IPS-18c (cell line): Measurements from ENCODE around the gene ALG5.
A peak's percentile ranks its signal among the peaks of the same experiment; 100 is the strongest.

ENCODE experiments used
- H3K4me3 ChIP-seq: 2 replicates; pipeline ENCODE4 v1.7.0; 2013; ENCODE audit warnings: low read depth, mild to moderate bottlenecking, low read length, moderate library complexity; ENCODE audit not compliant: insufficient read depth
- H3K9me3 ChIP-seq: one replicate; pipeline ENCODE4 v1.6.1; 2013; ENCODE audit warnings: mild to moderate bottlenecking, low read length, moderate library complexity; ENCODE audit not compliant: control insufficient read depth, insufficient read depth

The ALG5 gene

DNA sequence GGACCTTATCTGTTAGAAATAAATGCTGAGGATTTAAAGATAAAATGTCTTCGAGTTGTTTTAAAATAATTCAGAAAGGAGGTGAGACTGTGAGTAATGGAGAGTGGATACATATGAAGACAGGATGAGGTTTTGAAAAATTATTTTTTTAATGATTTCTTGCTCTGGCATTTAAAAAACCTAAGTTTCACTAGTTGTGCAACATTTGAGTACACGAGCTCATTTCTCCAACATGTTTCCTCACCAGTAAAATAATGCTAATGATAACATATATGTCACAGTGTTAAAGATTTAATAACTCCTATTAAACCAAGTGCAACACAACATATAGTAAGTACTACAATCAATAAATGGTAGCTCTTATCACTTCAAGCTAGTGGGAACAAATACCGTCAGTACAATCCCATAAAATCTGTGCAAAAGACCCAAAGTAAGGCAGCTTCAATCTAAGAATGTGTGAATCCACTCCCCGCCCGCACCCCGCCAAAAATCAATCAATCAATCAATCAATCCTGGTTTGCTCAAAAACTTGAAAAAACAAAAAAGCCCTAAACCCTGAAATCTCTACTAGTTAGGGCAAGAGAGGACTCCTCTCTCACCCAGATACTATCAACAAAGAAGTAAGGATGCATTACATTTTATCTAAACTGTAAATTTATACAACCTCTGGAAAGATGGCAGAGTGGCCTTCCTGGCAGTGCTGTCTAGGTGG, 1.3 kb downstream of the ALG5 start:
- Histone ChIP-seq H3K9me3 (no peaks in the 10 kb centered on the region), H3K4me3 (peak overlapping the region; percentile 98)

- H3K9me3 ChIP-seq, result no peaks in the 10 kb centered on the region
- H3K4me3 ChIP-seq, result no peak overlapping the region
Measured at GRCh38 chr13:36992362-36992761, 6.8 kb downstream of the ALG5 start.

DNA sequence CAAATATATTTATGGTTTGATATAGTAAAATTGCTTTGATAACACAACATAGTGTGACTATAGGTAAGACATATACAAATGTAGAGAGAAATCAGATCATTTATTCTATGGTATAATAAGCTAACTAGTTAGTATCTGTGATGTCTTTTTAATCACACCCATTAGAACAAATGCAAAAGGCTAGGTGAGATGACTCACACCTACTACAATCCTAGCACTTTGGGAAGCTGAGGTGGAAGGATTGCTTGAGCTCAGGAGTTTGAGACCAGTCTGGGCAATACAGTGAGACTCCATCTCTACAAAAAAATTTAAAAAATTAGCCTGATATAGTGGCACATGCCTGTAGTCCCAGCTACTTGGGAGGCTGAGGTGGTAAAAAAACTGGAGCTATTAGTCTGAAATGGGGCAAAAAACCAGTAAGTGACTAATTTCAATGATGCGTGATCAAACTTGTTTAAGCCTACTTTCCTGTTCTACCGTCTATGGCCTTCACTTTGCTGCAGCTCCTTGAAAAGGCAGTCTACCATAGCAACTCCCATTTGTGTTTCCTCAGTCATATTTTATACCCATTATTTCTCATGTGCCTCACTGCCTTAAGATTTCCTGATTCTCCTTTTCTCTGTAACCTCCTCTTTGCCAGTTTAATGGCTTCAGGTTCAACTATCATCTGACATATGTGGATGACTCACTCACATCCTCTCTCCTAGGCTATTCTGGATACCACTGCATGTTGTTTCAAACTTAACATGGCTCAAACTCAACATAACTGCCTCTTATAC, 12.5 kb downstream of the ALG5 start:
- no peak overlapping the region for H3K4me3 ChIP-seq
- H3K9me3 ChIP-seq, result no peaks in the 10 kb centered on the region

DNA sequence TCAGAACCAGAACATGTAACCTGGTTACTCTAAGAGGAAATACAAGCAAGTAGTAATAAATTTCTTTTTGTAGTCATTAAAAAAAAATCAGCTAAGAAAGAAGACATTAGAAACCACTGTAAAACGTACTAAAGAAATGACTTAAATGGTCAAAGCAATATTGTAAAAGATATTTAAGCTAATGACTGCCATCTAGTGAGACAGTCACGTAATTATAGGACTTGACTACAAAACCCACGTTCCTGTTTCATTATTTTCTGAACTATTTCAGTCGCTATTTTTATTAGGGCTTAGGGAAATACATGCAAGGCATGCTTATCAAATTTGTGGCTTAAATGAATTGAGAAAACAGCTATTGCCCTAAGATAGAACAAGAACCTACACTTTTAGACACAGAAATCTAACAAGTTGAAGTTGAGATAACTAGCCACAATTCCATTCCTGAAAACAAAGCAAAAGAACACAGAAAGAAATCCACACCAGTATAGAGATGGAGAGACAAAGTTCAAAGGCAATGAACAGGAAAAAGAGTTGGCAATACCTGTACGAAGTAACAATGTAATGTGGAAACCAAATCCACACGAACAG, 17.9 kb downstream of the ALG5 start:
- Histone ChIP-seq H3K4me3 (no peak overlapping the region), H3K9me3 (no peaks in the 10 kb centered on the region)

- H3K4me3 ChIP-seq, result no peak overlapping the region
Measured at GRCh38 chr13:36979361-36980050, 19.6 kb downstream of the ALG5 start.

DNA sequence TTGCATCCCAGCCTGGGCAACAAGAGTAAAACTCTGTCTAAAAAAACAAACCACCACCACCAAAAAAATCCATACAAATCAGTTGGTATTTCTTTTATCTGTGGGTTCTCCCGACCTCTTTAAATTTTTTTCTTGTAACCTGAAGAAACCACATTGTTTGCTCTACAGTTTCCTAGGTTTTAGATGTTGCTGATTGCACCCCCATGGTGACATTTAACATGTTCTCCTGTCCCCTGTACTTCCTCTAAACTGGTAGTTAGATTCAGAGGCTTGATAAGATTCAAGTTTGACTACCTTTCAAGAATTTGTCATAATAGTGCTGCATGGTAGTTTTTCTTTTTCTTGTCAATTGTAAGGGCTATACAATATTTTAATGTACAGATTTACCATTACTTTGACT, 24.0 kb downstream of the ALG5 start:
- Histone ChIP-seq H3K4me3 (no peak overlapping the region), H3K9me3 (no peaks in the 10 kb centered on the region)

More at GRCh38 chr13:36979361-36980050, 19.6 kb downstream of the ALG5 start:
- no peaks in the 10 kb centered on the region for H3K9me3 ChIP-seq

DNA sequence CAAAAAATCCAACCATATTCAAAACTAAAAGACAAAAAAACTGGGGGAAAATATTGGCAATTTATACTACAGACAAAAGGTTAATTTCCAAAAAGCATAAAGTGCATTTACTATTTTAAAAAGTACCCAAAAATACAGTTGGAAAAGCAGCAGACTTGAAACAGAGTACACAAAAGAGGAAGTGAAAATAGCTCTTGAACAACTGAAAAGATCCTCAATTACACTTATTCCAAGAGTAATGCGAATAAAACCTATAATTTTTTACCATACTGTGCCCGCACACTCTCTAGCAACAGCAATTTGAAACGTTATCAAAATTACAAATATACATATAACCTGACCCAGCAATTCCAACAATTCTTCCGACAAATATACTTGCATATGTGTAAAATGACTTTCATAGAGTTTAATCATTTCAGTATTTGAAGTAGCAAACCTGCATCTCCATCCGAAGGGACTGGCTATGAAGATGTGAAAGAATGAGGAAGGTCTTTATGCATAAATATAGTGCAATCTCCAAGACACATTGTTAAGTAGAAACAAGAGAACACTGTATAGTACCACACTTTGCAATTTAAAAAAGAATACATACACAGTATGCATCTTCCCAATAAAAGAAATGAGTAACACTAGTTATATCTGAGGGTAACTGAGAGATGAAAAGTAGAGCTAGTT, 25.4 kb downstream of the ALG5 start:
- Histone ChIP-seq H3K9me3 (no peaks in the 10 kb centered on the region), H3K4me3 (no peak overlapping the region)

- Histone ChIP-seq H3K4me3 (no peak overlapping the region), H3K9me3 (no peaks in the 10 kb centered on the region)
Measured at GRCh38 chr13:36973009-36973408, 26.1 kb downstream of the ALG5 start.

- Histone ChIP-seq H3K4me3 (no peak overlapping the region), H3K9me3 (no peaks in the 10 kb centered on the region)
Measured at GRCh38 chr13:36966404-36966803, 32.7 kb downstream of the ALG5 start.

DNA sequence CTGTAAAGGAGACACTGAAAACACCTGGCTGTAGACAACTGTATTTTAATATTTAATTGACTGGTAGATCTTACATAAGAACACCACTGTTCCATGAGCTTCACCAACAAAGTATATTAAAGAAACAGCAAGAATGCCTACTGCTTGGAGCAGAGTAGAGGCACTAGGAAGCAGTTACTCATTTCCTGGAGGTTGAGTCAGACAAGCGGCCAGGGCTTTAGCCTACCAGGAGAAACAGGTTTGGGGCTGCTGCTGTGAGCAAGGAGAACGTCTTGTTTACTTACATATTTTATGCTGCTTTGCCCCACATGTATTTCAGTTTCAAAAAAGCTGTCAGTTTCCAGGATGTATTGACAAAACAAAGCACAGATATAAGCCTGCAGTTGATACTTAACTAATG, 33.4 kb downstream of the ALG5 start:
- H3K4me3 ChIP-seq, result no peak overlapping the region
- H3K9me3 ChIP-seq, result no peaks in the 10 kb centered on the region

DNA sequence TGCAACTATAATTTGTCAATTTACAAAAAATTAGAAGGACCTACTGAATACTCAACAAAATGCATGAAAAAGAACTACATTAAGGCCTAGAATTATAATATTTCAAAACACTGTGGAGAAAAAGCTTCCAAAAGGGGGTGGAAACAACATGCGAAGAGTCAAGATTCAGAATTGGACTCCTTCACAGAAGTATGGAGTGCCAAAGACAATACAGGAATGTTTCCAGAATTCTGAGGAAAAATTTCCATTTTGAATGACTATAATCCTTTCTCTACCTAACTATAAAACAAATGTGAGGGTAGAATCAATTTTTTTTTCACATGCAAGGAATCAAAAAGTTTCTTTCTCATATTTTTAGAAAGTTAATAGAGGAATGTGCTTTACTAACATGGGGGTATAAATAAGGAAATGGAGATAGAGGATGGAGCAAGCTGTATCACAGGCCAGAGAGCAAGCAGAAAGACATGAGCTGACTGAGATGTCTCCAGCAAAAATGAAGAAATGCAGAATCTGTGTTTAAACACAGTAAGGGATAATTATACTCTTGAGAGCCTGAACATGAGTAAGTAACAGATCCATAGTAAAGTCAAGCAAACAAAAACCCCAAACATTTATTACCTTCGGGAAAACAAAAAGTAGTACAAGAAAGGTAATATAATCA, 39.6 kb downstream of the ALG5 start:
- Histone ChIP-seq H3K9me3 (no peaks in the 10 kb centered on the region), H3K4me3 (no peak overlapping the region)

DNA sequence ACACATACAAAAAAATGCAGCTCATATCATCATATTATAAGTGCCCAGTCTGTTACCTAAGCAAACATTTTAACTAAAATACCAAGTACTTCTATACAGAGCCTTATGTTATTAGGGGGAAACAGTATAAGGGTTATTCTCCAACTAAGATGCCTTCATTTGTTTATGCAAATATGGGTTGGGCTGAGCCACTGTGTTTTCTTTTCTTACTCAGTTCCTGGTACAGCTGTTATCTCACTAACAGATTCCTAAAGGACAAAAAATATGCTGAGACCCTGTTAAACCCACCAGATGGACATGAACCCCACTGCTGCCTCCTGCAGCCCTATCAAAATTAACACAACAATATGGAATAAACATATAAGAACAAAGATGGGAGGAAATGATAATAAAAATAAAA, 44.6 kb downstream of the ALG5 start:
- H3K4me3 ChIP-seq, result no peak overlapping the region
- no peaks in the 10 kb centered on the region for H3K9me3 ChIP-seq

DNA sequence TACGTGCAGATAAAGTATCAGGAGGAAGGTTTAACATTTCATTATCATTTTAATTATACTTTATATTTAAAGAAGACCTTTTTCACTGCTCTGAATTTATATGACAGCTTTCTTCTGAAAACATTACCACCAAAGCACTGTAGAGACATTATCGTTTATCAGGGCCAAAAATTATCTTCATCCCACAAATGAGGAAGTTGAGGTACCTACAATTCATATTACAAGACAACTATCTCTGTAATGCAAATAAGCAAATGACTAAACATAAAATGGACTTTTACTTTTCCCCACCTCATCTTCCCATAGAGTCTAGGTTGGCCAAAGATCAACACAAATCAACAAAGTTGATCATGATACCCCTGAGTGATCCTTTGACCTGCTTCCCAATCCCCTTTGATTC, 48.2 kb downstream of the ALG5 start:
- Histone ChIP-seq H3K9me3 (no peaks in the 10 kb centered on the region), H3K4me3 (no peak overlapping the region)

GRCh38 chr13:36950330-36950729, 48.8 kb downstream of the ALG5 start:
- H3K9me3 ChIP-seq, result no peaks in the 10 kb centered on the region
- no peak overlapping the region for H3K4me3 ChIP-seq

DNA sequence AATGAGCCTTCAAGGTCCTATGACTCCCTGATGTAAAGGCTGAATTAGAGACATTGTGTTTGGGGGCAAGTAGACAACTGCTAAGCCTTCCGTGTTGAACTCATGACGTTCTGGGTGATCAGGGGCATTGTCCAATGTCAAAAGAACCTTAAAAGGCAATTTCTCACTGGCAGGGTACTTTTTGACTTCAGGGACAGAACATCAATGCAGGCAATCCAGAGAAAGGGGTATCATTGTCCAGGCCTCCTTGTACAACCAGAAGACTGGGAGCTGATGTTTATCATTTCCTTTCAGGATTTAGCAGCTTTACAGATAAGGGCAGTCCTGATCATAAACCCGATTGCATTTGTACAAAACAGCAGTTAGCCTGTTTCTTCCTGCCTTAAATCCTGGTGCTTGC, 54.1 kb downstream of the ALG5 start:
- Histone ChIP-seq H3K9me3 (no peaks in the 10 kb centered on the region), H3K4me3 (no peak overlapping the region)

- H3K4me3 ChIP-seq, result no peak overlapping the region
- no peaks in the 10 kb centered on the region for H3K9me3 ChIP-seq
Measured at GRCh38 chr13:36925603-36926002, 73.5 kb downstream of the ALG5 start.

GRCh38 chr13:36924001-36924400, 75.1 kb downstream of the ALG5 start:
- Histone ChIP-seq H3K4me3 (no peak overlapping the region), H3K9me3 (no peaks in the 10 kb centered on the region)
